Measurements from ENCODE around the gene KBTBD8. TPM values are rescaled to one million over a fixed set of nuclear protein-coding genes. Genes with fewer than 3 reads are reported as not detected.

The KBTBD8 gene
- total and polyA plus RNA-seq, 9 of the 15 experiments (the other 6 are each of a cell fraction or from before 2014, with no cell fraction given), result 2.7 to 9.1 (median 5.6) TPM

- peak; percentile 71 for TF ChIP-seq MGA (IDR thresholded peaks at IDR 0.05)
- TF ChIP-seq ZNF766 (CRISPR knock-in tag; conservative IDR thresholded peaks at IDR 0.05), result peak; percentile 83
- TF ChIP-seq ATF1 (CRISPR knock-in tag; IDR thresholded peaks at IDR 0.05), result no peak
- TF ChIP-seq ATF1 (tag; IDR thresholded peaks at IDR 0.05), result peak; percentile 47; the same call in 1 of the 2 replicates
- TF ChIP-seq SRSF9 (IDR thresholded peaks at IDR 0.05; ENCODE audit: borderline replicate concordance, low read depth, low read length), result no peak
- 0 out of 2 replicates have a peak, but pooled peaks have one; percentile 25 for TF ChIP-seq ZNF12 (CRISPR knock-in tag; IDR thresholded peaks at IDR 0.05)
- no peak for TF ChIP-seq RHOXF2B (CRISPR knock-in tag; conservative IDR thresholded peaks at IDR 0.05)
- TF ChIP-seq STAG1 (CRISPR knock-in tag; IDR thresholded peaks at IDR 0.05; ENCODE audit: borderline replicate concordance), result peak; percentile 39; the same call in 1 of the 2 replicates
- TF ChIP-seq ZNF224 (CRISPR knock-in tag; IDR thresholded peaks at IDR 0.05), result no peak
- no peak for TF ChIP-seq ZBTB7A (IDR thresholded peaks at IDR 0.05; ENCODE audit: borderline replicate concordance, control insufficient read depth, low read depth, low read length)
- TF ChIP-seq SNIP1 (IDR thresholded peaks at IDR 0.05; ENCODE audit: low read depth), result peak; percentile 39; the same call in 1 of the 2 replicates
- TF ChIP-seq CTCF (IDR thresholded peaks at IDR 0.05 in 2 of 3, conservative IDR thresholded peaks at IDR 0.05 in 1 of 3; ENCODE audit: insufficient read depth in 2 of 3, low read depth in 1 of 3, low read length in 3 of 3), result peak; percentile 76 to 84 (median 80)
- no peak for TF ChIP-seq ZSCAN29 (IDR thresholded peaks at IDR 0.05)
- TF ChIP-seq CREM (IDR thresholded peaks at IDR 0.05; ENCODE audit: low read depth), result peak; percentile 28; the same call in 1 of the 2 replicates
- TF ChIP-seq YY1 (IDR thresholded peaks at IDR 0.05; ENCODE audit: borderline replicate concordance in 1 of 3, control insufficient read depth in 1 of 3, extremely low read depth in 1 of 3, insufficient read depth in 3 of 3, insufficient read length in 1 of 3, insufficient replicate concordance in 2 of 3, low read depth in 1 of 3, low read length in 2 of 3), result peak in 1 of 3 experiments; percentile 53
Observed at GRCh38 chr3:66971891-66972551, 26.1 kb upstream of the KBTBD8 start (continued).
